Measurements from ENCODE around the gene UBD.

GRCh38 chr6:29507319-29507718, 52.2 kb downstream of the UBD start:
- TF ChIP-seq CTCF (IDR thresholded peaks at IDR 0.05; ENCODE audit: poor library complexity), result no peak
- TF ChIP-seq EZH2phosphoT487 (IDR thresholded peaks at IDR 0.05; ENCODE audit: low read depth, severe bottlenecking, unreplicated experiment), result no peak

Measured in hepatocyte (in vitro differentiated cells).